PC-3 (cell line): ENCODE measurements around the gene TCF7. TPM values are rescaled to one million over a fixed set of nuclear protein-coding genes. Genes with fewer than 3 reads are reported as not detected.

ENCODE experiments used
- ATAC-seq: fragments of 200-7000 bp; cut with Tn5 transposase; 2 replicates; pipeline ENCODE4 v1.9.1; 2020; ENCODE audit warnings: mild to moderate bottlenecking, moderate library complexity
- BruUV-seq: library from RNA; stranded (reverse); fragments of 400-500 nt; replicated peaks from 2 replicates; lab custom pipeline; 2021; lab: Mats Ljungman, UMichigan
- CTCF ChIA-PET: fragments of 300-600 bp; sonication (Branson Sonifier 250); formaldehyde crosslinking; loops from one replicate; lab custom pipeline; 2022; ENCODE audit warnings: antibody characterized with exemption; lab: Charles Lee
- POLR2A ChIA-PET: fragments of 300-600 bp; sonication (Branson Sonifier 250); formaldehyde crosslinking; loops from one replicate; lab custom pipeline; 2022; ENCODE audit warnings: antibody characterized with exemption; ENCODE audit not compliant: unreplicated experiment; lab: Charles Lee
- DNase-seq: peaks from one replicate; pipeline ENCODE4 v3.0.0-alpha.2; 2015
- H2AFZ ChIP-seq: fragments of 300-600 bp; sonication (generic); 2 replicates; pipeline ENCODE4 v1.6.0; 2016; ENCODE audit warnings: antibody characterized with exemption, low read length
- H3F3A ChIP-seq: fragments of 300-600 bp; sonication (generic); one replicate; pipeline ENCODE4 v1.6.0; 2017; ENCODE audit warnings: antibody characterized with exemption, low read length, control low read depth, mild to moderate bottlenecking; ENCODE audit not compliant: unreplicated experiment
- H3K27ac ChIP-seq: fragments of 300-600 bp; sonication (generic); 2 replicates; pipeline ENCODE4 v1.5.1; 2016; ENCODE audit warnings: mild to moderate bottlenecking, low read length
- H3K27me3 ChIP-seq: fragments of 300-600 bp; sonication (generic); 2 replicates; pipeline ENCODE4 v1.6.1; 2016; ENCODE audit warnings: low read length, mixed read lengths
- H3K36me3 ChIP-seq: fragments of 300-600 bp; sonication (generic); 2 replicates; pipeline ENCODE4 v1.6.1; 2016; ENCODE audit warnings: low read depth, mixed run types, low read length, mixed read lengths
- H3K4me1 ChIP-seq: fragments of 300-600 bp; sonication (generic); 2 replicates; pipeline ENCODE4 v1.5.1; 2016; ENCODE audit warnings: low read length; ENCODE audit not compliant: insufficient read depth
- H3K4me2 ChIP-seq: fragments of 300-600 bp; sonication (generic); 2 replicates; pipeline ENCODE4 v1.6.0; 2016; ENCODE audit warnings: low read length
- H3K4me3 ChIP-seq: fragments of 300-600 bp; sonication (generic); 2 replicates; pipeline ENCODE4 v1.5.1; 2016; ENCODE audit warnings: mild to moderate bottlenecking, low read length, mixed read lengths
- H3K79me2 ChIP-seq: fragments of 300-600 bp; sonication (generic); 2 replicates; pipeline ENCODE4 v1.6.1; 2017; ENCODE audit warnings: low read length, mixed read lengths
- H3K9ac ChIP-seq: fragments of 300-600 bp; sonication (generic); 2 replicates; pipeline ENCODE4 v1.6.0; 2016; ENCODE audit warnings: mild to moderate bottlenecking, low read length
- H3K9me2 ChIP-seq: fragments of 300-600 bp; sonication (generic); replicated peaks from 2 replicates; pipeline ENCODE4 v1.6.1; 2016; ENCODE audit warnings: mixed run types, low read length, mixed read lengths
- H3K9me3 ChIP-seq: fragments of 300-600 bp; sonication (generic); 2 replicates; pipeline ENCODE4 v1.6.1; 2016; ENCODE audit warnings: low read length, mixed read lengths
- H4K20me1 ChIP-seq: fragments of 300-600 bp; sonication (generic); 2 replicates; pipeline ENCODE4 v1.6.1; 2016; ENCODE audit warnings: low read length, mixed read lengths
- CTCF ChIP-seq: fragments of 300-600 bp; sonication (generic); conservative IDR thresholded peaks from 2 replicates; pipeline ENCODE4 v1.5.1; 2017; ENCODE audit warnings: antibody characterized with exemption, low read depth, mild to moderate bottlenecking, low read length
- EZH2 ChIP-seq: fragments of 300-600 bp; sonication (generic); IDR thresholded peaks from one replicate; pipeline ENCODE4 v1.6.1; 2017; ENCODE audit warnings: antibody characterized with exemption, mild to moderate bottlenecking, low read length; ENCODE audit not compliant: unreplicated experiment
- EZH2phosphoT487 ChIP-seq: fragments of 300-600 bp; sonication (generic); IDR thresholded peaks from 2 replicates; pipeline ENCODE4 v1.6.1; 2018; ENCODE audit warnings: mild to moderate bottlenecking, antibody characterized with exemption, low read length, borderline replicate concordance
- intact Hi-C: fragments of 100-400 bp; cut with micrococcal nuclease; formaldehyde crosslinking; loops from 2 replicates; pipeline ENCODE4 v1.9.0; 2023
- total RNA-seq: library from RNA; depleted of rRNA; stranded (reverse); fragments of >200 nt; gene quantifications from 2 replicates; pipeline ENCODE4 v1.2.3, GENCODE V29; 2014

The TCF7 gene
- total RNA-seq, 1 experiment from 2014 or later: 3.9 TPM

- Histone ChIP-seq H2AFZ (no peak overlapping the region), H3K9me2 (no peaks in the 10 kb centered on the region), H4K20me1 (no peaks in the 10 kb centered on the region), H3K27me3 (no peaks in the 10 kb centered on the region), H3K9ac (no peak overlapping the region), H3K4me2 (no peak overlapping the region), H3F3A (no peaks in the 10 kb centered on the region), H3K36me3 (no peaks in the 10 kb centered on the region), H3K4me3 (no peak overlapping the region), H3K27ac (no peak overlapping the region), H3K9me3 (no peaks in the 10 kb centered on the region), H3K4me1 (no peaks in the 10 kb centered on the region), H3K79me2 (no peaks in the 10 kb centered on the region)
- TF ChIP-seq EZH2 (no peak), EZH2phosphoT487 (no peak), CTCF (no peak)
- intact Hi-C loops: no loop called here
- ChIA-PET POLR2A (no interaction called here), CTCF (no interaction called here)
- DNase-seq (no peak), ATAC-seq (no peak)
- no TSS peak for BruUV-seq
These were observed 73.6 kb downstream of the TCF7 start for GRCh38 chr5:134188092-134188491.

- POLR2A ChIA-PET: no interaction called here
- no peak for DNase-seq
These were observed 74.5 kb downstream of the TCF7 start for GRCh38 chr5:134189031-134189430.

More at GRCh38 chr5:134189031-134189430, 74.5 kb downstream of the TCF7 start:
- no peaks in the 10 kb centered on the region for H3K9me3 ChIP-seq
- intact Hi-C loops: no loop called here
- H3K4me1 ChIP-seq: no peaks in the 10 kb centered on the region
- H3K4me2 ChIP-seq: no peak overlapping the region
- no peak overlapping the region for H3K4me3 ChIP-seq
- no peaks in the 10 kb centered on the region for H3F3A ChIP-seq
- no peaks in the 10 kb centered on the region for H3K9me2 ChIP-seq
- H3K9ac ChIP-seq: no peak overlapping the region
- no peak for ATAC-seq
- no peak overlapping the region for H2AFZ ChIP-seq
- no TSS peak for BruUV-seq
- H3K27ac ChIP-seq: no peak overlapping the region
- H3K27me3 ChIP-seq: no peaks in the 10 kb centered on the region
- H3K79me2 ChIP-seq: no peaks in the 10 kb centered on the region
- TF ChIP-seq EZH2 (no peak), EZH2phosphoT487 (no peak), CTCF (no peak)
- H3K36me3 ChIP-seq: no peaks in the 10 kb centered on the region
- no peaks in the 10 kb centered on the region for H4K20me1 ChIP-seq
- CTCF ChIA-PET: no interaction called here
